Body of pancreas (tissue), 4 donors: ENCODE data around the gene UBE2C. TPM values are rescaled to one million over a fixed set of nuclear protein-coding genes. Genes with fewer than 3 reads are reported as not detected.

Experiments
- ATAC-seq: fragments of 150-250 bp; one replicate; pipeline ENCODE4 v1.9.1; 2016
- DNase-seq, 4 donors: peaks; one replicate each; pipeline ENCODE4 v3.0.0-alpha.2; 2019
- H3K27ac ChIP-seq, 4 donors: fragments of 200-600 bp; sonication (generic); 1 replicate in 3 of 4; 2 replicates in 1 of 4; pipeline versions ENCODE4 v1.5.1 to v1.6.1; 2016 to 2019; ENCODE audit warnings: mild to moderate bottlenecking in 1 of 4, mixed read lengths in 1 of 4, moderate library complexity in 1 of 4
- H3K27me3 ChIP-seq, 2 donors: fragments of 200-600 bp; sonication (generic); one replicate each; pipeline ENCODE4 v1.6.0; 2016; ENCODE audit warnings: mild to moderate bottlenecking in 1 of 2
- H3K36me3 ChIP-seq, 2 donors: fragments of 200-600 bp; sonication (generic); replicated peaks in 1 of 2; 2 replicates each; pipeline ENCODE4 v1.5.1; 2016; ENCODE audit warnings: low read depth in 2 of 2; ENCODE audit not compliant: insufficient read depth in 1 of 2
- H3K4me1 ChIP-seq: fragments of 200-600 bp; sonication (generic); one replicate; pipeline ENCODE4 v1.6.0; 2016
- H3K4me3 ChIP-seq, 2 donors: fragments of 200-600 bp; sonication (generic); 1 replicate in 1 of 2; 2 replicates in 1 of 2; pipeline ENCODE4 v1.5.1; 2016 to 2019
- H3K9me3 ChIP-seq, 3 donors: fragments of 200-600 bp; sonication (generic); 1 replicate in 2 of 3; 2 replicates in 1 of 3; pipeline ENCODE4 v1.5.1; 2016
- CTCF ChIP-seq, 7 experiments: fragments of 450-650 bp in 4 of 7; fragments of 200-600 bp in 3 of 7; sonication (generic) in 3 of 7; IDR thresholded peaks; one replicate each; pipeline ENCODE4 v1.5.1; 2016 to 2019; ENCODE audit warnings: antibody characterized with exemption in 7 of 7
- POLR2A ChIP-seq, 3 donors: fragments of 450-650 bp; IDR thresholded peaks; one replicate each; pipeline ENCODE4 v1.6.1; 2016; ENCODE audit warnings: antibody characterized with exemption in 3 of 3, mild to moderate bottlenecking in 2 of 3
- WGBS, 2 donors: methylation state at CpG; one replicate each; pipeline ENCODE4 v1.1.5; 2017; 5-methylcytosine and 5-hydroxymethylcytosine counted together
- intact Hi-C: fragments of 100-400 bp; cut with DNase I; formaldehyde crosslinking; loops from one replicate; pipeline ENCODE4 v1.15.1; 2023
- total RNA-seq, 2 donors: library from RNA; depleted of rRNA; stranded (reverse); fragments of >200 nt; gene quantifications; one replicate each; pipeline ENCODE4 v1.1.0, GENCODE V29; 2016

The UBE2C gene
- total RNA-seq, 2 donors from 2014 or later: not detected

GRCh38 chr20:45819466-45819865 is 7.0 kb downstream of the UBE2C start:
- WGBS, 2 donors: 93% methylated on average over 4 of the region's 4 CpGs
- TF ChIP-seq POLR2A (IDR thresholded peaks at IDR 0.05): no peak
- no peak for TF ChIP-seq CTCF (IDR thresholded peaks at IDR 0.05)
- intact Hi-C loops: no loop called here

GRCh38 chr20:45821947-45822346 is 9.5 kb downstream of the UBE2C start:
- WGBS, 2 donors: 50 to 54% methylated on average over 2 of the region's 2 CpGs
- no peak overlapping the region for H3K4me3 ChIP-seq
- no peak overlapping the region for H3K27ac ChIP-seq
- H3K9me3 ChIP-seq: no peaks in the 10 kb centered on the region
- H3K36me3 ChIP-seq: no peaks in the 10 kb centered on the region
- intact Hi-C loops: no loop called here
- H3K4me1 ChIP-seq: peaks cover 18% of the 10 kb centered on the region
- no peak for DNase-seq
- H3K27me3 ChIP-seq: peaks cover 0 to 17% of the 10 kb centered on the region in 2 donors
- no peak for TF ChIP-seq POLR2A (IDR thresholded peaks at IDR 0.05)
- no peak for TF ChIP-seq CTCF (IDR thresholded peaks at IDR 0.05)
- ATAC-seq: no peak

More at GRCh38 chr20:45819466-45819865, 7.0 kb downstream of the UBE2C start:
- Histone ChIP-seq H3K4me3 (no peak overlapping the region), H3K36me3 (no peaks in the 10 kb centered on the region), H3K27ac (no peak overlapping the region), H3K4me1 (peaks cover 18% of the 10 kb centered on the region), H3K27me3 (peaks cover 0 to 17% of the 10 kb centered on the region in 2 donors), H3K9me3 (no peaks in the 10 kb centered on the region)
- no peak for DNase-seq
- no peak for ATAC-seq

- Histone ChIP-seq H3K27ac (no peak overlapping the region), H3K27me3 (peaks cover 0 to 17% of the 10 kb centered on the region in 2 donors), H3K4me1 (peaks cover 18% of the 10 kb centered on the region), H3K4me3 (no peak overlapping the region), H3K36me3 (no peaks in the 10 kb centered on the region), H3K9me3 (no peaks in the 10 kb centered on the region)
- TF ChIP-seq POLR2A (IDR thresholded peaks at IDR 0.05) (no peak), CTCF (IDR thresholded peaks at IDR 0.05) (no peak)
- intact Hi-C loops: no loop called here
- ATAC-seq (peak; percentile 48), DNase-seq (peak in 3 of 4 donors; percentile 20 to 56 (median 41))
- WGBS, 2 donors: 3 to 8% methylated on average over 7 to 23 of the region's 24 CpGs
These were observed 10.4 kb downstream of the UBE2C start for GRCh38 chr20:45822857-45823256.

GRCh38 chr20:45823949-45824835 is 11.7 kb downstream of the UBE2C start:
- TF ChIP-seq POLR2A (IDR thresholded peaks at IDR 0.05) (no peak), CTCF (IDR thresholded peaks at IDR 0.05) (peak in 5 of 7 experiments; percentile 8 to 50 (median 47))
- Histone ChIP-seq H3K36me3 (no peaks in the 10 kb centered on the region), H3K4me1 (peaks cover 18% of the 10 kb centered on the region), H3K4me3 (no peak overlapping the region), H3K9me3 (no peaks in the 10 kb centered on the region), H3K27ac (no peak overlapping the region), H3K27me3 (peaks cover 0 to 17% of the 10 kb centered on the region in 2 donors)
- intact Hi-C loops: no loop called here
- DNase-seq (peak; percentile 26 to 52 (median 38)), ATAC-seq (peak; percentile 69)
- 14 to 27% methylated on average over 15 to 56 of the region's 57 CpGs for WGBS, 2 donors
